K562 (cell line): ENCODE data around the gene IQSEC3. TPM values are rescaled to one million over a fixed set of nuclear protein-coding genes. Genes with fewer than 3 reads are reported as not detected.

ENCODE experiments used
- YY1 ChIP-seq, 3 experiments: IDR thresholded peaks; 2 replicates each; pipeline ENCODE4 v1.6.1; 2011; ENCODE audit warnings: low read length in 2 of 3, mild to moderate bottlenecking in 2 of 3, moderate library complexity in 2 of 3, borderline replicate concordance in 1 of 3, control low read depth in 1 of 3, low read depth in 1 of 3; ENCODE audit not compliant: insufficient read depth in 3 of 3, insufficient replicate concordance in 2 of 3, control insufficient read depth in 1 of 3, insufficient read length in 1 of 3; ENCODE audit errors: extremely low read depth in 1 of 3
- polyA plus RNA-seq, 8 experiments: library from polyadenylated mRNA; depleted of rRNA in 4 of 8; stranded (reverse) in 5 of 8; unstranded in 3 of 8; fragments of >200 nt; fragmentation: Nextera tagmentation in 2 of 8; fragmentation: Illumina TruSeq in 1 of 8; extraction: Ambion mirVana in 2 of 8; extraction: Trizol in 1 of 8; gene quantifications; 2 replicates each; pipeline versions ENCODE4 v1.2.1 to v1.2.3, GENCODE V29; 2011 to 2014; ENCODE audit warnings: inconsistent platforms in 1 of 8, missing spikeins in 1 of 8
- total RNA-seq, 7 experiments: library from RNA; depleted of rRNA in 6 of 7; stranded (reverse); fragments of >200 nt in 6 of 7; fragmentation: Illumina TruSeq in 2 of 7; extraction: Trizol in 2 of 7; gene quantifications; 2 replicates each; pipeline versions ENCODE4 v1.2.1 to v1.2.3, GENCODE V29; 2011 to 2021; ENCODE audit warnings: low replicate concordance in 1 of 7
- TF ChIP-seq, protein P1 (sequence below): IDR thresholded peaks from 2 replicates; pipeline ENCODE4 v1.6.1; 2012; ENCODE audit warnings: low read depth, low read length, improper control_type of control experiment, borderline replicate concordance
- TF ChIP-seq, protein P2 (sequence below): fragments of 250-450 bp; sonication (Bioruptor Pico); IDR thresholded peaks from 2 replicates; pipeline ENCODE4 v1.4.0; 2020; ENCODE audit warnings: mild to moderate bottlenecking, moderate library complexity
- TF ChIP-seq, protein P3 (sequence below): fragments of 450-650 bp; IDR thresholded peaks from 2 replicates; pipeline ENCODE4 v1.6.1; 2016; ENCODE audit warnings: borderline replicate concordance
- TF ChIP-seq, protein P4 (sequence below): sonication (generic); formaldehyde crosslinking; IDR thresholded peaks from 2 replicates; pipeline ENCODE4 v1.8.1; 2022; ENCODE audit warnings: missing genetic modification reagents
- TF ChIP-seq, protein P5 (sequence below): sonication (generic); formaldehyde crosslinking; IDR thresholded peaks from 2 replicates; pipeline ENCODE4 v1.8.1; 2023; ENCODE audit warnings: mild to moderate bottlenecking, missing genetic modification reagents

The IQSEC3 gene
- total and polyA plus RNA-seq, 9 of the 15 experiments (the other 6 are each of a cell fraction or from before 2014, with no cell fraction given) = under 0.01 to 0.25 (median 0.08) TPM; not detected in 3

DNA sequence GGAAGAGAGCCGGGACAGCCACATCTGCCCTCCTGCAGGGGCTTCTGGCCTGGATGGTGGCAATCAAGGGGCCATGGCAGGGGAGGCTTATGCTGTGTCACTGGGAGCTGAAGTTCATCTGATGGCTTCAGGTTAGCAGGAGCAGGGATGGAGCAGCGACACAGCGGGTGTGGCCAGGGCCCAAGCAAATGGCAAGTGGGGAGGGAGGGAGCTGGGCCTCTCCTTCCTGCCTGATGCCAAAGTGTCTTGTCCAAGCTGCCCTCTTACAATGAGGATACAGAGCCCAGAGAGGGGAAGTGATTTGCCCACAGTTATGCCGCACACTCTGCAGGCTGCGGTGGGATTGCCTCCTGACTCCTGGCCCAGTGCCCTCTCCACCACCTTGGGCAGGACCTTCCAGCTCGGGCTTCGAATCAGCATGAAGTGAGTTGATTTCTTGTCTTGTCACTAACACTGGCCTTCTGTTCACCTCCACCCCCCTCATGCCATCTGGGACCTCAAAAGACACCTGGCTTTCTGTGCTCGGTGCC is 51.3 kb downstream of the IQSEC3 start (continued):
- TF ChIP-seq, protein P1, sequence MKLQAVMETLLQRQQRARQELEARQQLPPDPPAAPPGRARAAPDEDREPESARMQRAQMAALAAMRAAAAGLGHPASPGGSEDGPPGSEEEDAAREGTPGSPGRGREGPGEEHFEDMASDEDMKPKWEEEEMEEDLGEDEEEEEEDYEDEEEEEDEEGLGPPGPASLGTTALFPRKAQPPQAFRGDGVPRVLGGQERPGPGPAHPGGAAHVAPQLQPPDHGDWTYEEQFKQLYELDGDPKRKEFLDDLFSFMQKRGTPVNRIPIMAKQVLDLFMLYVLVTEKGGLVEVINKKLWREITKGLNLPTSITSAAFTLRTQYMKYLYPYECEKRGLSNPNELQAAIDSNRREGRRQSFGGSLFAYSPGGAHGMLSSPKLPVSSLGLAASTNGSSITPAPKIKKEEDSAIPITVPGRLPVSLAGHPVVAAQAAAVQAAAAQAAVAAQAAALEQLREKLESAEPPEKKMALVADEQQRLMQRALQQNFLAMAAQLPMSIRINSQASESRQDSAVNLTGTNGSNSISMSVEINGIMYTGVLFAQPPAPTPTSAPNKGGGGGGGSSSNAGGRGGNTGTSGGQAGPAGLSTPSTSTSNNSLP = no peak
- TF ChIP-seq, protein P2, sequence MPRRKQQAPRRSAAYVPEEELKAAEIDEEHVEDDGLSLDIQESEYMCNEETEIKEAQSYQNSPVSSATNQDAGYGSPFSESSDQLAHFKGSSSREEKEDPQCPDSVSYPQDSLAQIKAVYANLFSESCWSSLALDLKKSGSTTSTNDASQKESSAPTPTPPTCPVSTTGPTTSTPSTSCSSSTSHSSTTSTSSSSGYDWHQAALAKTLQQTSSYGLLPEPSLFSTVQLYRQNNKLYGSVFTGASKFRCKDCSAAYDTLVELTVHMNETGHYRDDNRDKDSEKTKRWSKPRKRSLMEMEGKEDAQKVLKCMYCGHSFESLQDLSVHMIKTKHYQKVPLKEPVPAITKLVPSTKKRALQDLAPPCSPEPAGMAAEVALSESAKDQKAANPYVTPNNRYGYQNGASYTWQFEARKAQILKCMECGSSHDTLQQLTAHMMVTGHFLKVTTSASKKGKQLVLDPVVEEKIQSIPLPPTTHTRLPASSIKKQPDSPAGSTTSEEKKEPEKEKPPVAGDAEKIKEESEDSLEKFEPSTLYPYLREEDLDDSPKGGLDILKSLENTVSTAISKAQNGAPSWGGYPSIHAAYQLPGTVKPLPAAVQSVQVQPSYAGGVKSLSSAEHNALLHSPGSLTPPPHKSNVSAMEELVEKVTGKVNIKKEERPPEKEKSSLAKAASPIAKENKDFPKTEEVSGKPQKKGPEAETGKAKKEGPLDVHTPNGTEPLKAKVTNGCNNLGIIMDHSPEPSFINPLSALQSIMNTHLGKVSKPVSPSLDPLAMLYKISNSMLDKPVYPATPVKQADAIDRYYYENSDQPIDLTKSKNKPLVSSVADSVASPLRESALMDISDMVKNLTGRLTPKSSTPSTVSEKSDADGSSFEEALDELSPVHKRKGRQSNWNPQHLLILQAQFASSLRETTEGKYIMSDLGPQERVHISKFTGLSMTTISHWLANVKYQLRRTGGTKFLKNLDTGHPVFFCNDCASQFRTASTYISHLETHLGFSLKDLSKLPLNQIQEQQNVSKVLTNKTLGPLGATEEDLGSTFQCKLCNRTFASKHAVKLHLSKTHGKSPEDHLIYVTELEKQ = no peak
- TF ChIP-seq, protein P3, sequence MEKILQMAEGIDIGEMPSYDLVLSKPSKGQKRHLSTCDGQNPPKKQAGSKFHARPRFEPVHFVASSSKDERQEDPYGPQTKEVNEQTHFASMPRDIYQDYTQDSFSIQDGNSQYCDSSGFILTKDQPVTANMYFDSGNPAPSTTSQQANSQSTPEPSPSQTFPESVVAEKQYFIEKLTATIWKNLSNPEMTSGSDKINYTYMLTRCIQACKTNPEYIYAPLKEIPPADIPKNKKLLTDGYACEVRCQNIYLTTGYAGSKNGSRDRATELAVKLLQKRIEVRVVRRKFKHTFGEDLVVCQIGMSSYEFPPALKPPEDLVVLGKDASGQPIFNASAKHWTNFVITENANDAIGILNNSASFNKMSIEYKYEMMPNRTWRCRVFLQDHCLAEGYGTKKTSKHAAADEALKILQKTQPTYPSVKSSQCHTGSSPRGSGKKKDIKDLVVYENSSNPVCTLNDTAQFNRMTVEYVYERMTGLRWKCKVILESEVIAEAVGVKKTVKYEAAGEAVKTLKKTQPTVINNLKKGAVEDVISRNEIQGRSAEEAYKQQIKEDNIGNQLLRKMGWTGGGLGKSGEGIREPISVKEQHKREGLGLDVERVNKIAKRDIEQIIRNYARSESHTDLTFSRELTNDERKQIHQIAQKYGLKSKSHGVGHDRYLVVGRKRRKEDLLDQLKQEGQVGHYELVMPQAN = no peak
- TF ChIP-seq, protein P4, sequence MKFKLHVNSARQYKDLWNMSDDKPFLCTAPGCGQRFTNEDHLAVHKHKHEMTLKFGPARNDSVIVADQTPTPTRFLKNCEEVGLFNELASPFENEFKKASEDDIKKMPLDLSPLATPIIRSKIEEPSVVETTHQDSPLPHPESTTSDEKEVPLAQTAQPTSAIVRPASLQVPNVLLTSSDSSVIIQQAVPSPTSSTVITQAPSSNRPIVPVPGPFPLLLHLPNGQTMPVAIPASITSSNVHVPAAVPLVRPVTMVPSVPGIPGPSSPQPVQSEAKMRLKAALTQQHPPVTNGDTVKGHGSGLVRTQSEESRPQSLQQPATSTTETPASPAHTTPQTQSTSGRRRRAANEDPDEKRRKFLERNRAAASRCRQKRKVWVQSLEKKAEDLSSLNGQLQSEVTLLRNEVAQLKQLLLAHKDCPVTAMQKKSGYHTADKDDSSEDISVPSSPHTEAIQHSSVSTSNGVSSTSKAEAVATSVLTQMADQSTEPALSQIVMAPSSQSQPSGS = no peak
- no peak for TF ChIP-seq YY1 (IDR thresholded peaks at IDR 0.05; ENCODE audit: borderline replicate concordance in 1 of 3, control insufficient read depth in 1 of 3, extremely low read depth in 1 of 3, insufficient read depth in 3 of 3, insufficient read length in 1 of 3, insufficient replicate concordance in 2 of 3, low read depth in 1 of 3, low read length in 2 of 3)
- TF ChIP-seq, protein P5, sequence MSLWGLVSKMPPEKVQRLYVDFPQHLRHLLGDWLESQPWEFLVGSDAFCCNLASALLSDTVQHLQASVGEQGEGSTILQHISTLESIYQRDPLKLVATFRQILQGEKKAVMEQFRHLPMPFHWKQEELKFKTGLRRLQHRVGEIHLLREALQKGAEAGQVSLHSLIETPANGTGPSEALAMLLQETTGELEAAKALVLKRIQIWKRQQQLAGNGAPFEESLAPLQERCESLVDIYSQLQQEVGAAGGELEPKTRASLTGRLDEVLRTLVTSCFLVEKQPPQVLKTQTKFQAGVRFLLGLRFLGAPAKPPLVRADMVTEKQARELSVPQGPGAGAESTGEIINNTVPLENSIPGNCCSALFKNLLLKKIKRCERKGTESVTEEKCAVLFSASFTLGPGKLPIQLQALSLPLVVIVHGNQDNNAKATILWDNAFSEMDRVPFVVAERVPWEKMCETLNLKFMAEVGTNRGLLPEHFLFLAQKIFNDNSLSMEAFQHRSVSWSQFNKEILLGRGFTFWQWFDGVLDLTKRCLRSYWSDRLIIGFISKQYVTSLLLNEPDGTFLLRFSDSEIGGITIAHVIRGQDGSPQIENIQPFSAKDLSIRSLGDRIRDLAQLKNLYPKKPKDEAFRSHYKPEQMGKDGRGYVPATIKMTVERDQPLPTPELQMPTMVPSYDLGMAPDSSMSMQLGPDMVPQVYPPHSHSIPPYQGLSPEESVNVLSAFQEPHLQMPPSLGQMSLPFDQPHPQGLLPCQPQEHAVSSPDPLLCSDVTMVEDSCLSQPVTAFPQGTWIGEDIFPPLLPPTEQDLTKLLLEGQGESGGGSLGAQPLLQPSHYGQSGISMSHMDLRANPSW = no peak
